Panc1 (cell line): ENCODE results near the gene CREB5.

Experiments used
- POLR2AphosphoS5 ChIP-seq: IDR thresholded peaks from 2 replicates; pipeline ENCODE4 v1.6.1; 2012; ENCODE audit warnings: mild to moderate bottlenecking, low read depth, low read length, moderate library complexity
- REST ChIP-seq, 2 experiments: IDR thresholded peaks; 2 replicates each; pipeline ENCODE4 v1.6.1; 2011 to 2012; ENCODE audit warnings: low read depth in 2 of 2, control low read depth in 1 of 2, low read length in 1 of 2, mild to moderate bottlenecking in 1 of 2, moderate library complexity in 1 of 2; ENCODE audit not compliant: insufficient read depth in 1 of 2
- TF ChIP-seq, protein P1 (sequence below): fragments of 450-650 bp; IDR thresholded peaks from 2 replicates; pipeline ENCODE4 v1.5.1; 2017; ENCODE audit warnings: mild to moderate bottlenecking

DNA sequence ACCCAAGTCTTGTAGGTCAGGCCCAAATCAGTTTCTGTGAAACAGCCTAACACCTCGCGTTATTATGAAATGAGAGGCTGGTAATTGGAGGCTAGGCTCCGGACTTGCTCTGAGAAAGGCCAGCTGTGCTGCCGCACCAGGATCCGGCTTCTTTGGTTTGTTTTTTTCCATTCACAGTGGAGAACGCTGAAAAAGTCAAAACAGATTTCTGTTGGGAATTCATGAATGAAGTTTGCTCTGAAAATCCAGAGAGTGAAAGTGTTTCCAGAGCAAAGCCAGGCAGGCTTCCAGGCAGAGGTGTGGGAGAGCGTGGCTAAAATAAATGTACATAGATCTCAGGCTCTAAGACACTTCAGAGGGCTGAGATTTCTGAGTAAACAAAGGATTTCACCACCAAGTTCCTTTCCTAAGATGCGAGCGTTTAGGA, 305.8 kb downstream of the CREB5 start:
- TF ChIP-seq, protein P1, sequence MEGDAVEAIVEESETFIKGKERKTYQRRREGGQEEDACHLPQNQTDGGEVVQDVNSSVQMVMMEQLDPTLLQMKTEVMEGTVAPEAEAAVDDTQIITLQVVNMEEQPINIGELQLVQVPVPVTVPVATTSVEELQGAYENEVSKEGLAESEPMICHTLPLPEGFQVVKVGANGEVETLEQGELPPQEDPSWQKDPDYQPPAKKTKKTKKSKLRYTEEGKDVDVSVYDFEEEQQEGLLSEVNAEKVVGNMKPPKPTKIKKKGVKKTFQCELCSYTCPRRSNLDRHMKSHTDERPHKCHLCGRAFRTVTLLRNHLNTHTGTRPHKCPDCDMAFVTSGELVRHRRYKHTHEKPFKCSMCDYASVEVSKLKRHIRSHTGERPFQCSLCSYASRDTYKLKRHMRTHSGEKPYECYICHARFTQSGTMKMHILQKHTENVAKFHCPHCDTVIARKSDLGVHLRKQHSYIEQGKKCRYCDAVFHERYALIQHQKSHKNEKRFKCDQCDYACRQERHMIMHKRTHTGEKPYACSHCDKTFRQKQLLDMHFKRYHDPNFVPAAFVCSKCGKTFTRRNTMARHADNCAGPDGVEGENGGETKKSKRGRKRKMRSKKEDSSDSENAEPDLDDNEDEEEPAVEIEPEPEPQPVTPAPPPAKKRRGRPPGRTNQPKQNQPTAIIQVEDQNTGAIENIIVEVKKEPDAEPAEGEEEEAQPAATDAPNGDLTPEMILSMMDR: no peak
- no peak for TF ChIP-seq POLR2AphosphoS5
- TF ChIP-seq REST (IDR thresholded peaks at IDR 0.05; ENCODE audit: insufficient read depth in 1 of 2, low read depth in 2 of 2, low read length in 1 of 2): no peak
